ENCODE results near the gene LCN6. TPM values are rescaled to one million over a fixed set of nuclear protein-coding genes. Genes with fewer than 3 reads are reported as not detected.

The LCN6 gene
- total RNA-seq, 2 donors from 2014 or later: 6.4 to 9.3 TPM

DNA sequence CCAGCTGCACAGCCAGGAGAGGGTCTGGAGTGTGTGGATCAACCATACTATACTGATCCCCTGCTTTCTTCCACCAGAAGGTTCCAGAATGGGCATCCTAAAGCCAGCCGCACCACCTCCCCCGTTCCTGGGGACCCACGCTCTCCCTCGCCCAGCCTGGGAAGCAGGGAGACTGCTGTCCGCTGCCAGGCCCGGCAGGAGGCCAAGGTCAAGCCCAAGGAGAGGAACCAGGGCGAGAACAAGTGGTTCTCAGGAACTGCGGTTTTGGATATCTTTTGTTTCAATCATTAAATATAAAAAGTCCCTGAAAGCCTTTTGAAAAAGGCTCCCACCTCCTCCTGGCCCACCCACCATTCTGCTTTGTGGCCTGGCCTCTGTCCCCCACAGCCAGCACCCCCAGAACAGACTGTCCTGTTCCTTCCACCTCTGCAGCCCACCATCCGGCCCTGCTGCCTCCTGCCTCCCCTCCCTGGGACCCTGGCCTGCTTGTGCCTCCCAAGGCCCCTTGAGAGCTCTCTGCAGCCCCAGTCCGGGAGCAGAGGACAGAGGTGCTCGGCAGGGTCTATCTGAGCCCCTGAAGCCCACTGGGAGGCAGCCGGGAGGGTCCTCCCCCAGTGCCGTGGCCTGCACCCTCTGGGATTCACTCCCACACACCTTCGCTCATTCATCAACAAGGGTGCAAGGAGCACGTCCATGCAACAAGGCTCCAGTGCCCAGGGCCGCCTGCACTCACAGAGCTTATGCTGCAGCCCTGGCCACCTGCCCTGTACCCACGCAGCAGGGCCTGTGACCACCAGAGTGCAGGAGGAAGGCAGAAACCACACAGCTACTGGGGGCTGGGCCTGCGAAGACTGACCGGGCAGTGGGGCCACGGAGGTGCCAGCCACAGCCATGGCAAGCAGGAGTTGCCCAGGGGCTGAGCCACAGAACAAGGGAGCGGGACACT lies 614 bp upstream of the LCN6 start:
- H3K27ac ChIP-seq: peak overlapping the region in 1 of 2 donors; percentile 40
- DNase-seq (ENCODE audit: low spot score): no peak
- TF ChIP-seq, protein P1, sequence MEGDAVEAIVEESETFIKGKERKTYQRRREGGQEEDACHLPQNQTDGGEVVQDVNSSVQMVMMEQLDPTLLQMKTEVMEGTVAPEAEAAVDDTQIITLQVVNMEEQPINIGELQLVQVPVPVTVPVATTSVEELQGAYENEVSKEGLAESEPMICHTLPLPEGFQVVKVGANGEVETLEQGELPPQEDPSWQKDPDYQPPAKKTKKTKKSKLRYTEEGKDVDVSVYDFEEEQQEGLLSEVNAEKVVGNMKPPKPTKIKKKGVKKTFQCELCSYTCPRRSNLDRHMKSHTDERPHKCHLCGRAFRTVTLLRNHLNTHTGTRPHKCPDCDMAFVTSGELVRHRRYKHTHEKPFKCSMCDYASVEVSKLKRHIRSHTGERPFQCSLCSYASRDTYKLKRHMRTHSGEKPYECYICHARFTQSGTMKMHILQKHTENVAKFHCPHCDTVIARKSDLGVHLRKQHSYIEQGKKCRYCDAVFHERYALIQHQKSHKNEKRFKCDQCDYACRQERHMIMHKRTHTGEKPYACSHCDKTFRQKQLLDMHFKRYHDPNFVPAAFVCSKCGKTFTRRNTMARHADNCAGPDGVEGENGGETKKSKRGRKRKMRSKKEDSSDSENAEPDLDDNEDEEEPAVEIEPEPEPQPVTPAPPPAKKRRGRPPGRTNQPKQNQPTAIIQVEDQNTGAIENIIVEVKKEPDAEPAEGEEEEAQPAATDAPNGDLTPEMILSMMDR (IDR thresholded peaks at IDR 0.05): no peak
- peaks cover 0 to 3% of the 10 kb centered on the region in 2 donors for H3K9me3 ChIP-seq
- no peak overlapping the region for H3K4me3 ChIP-seq
- no peaks in the 10 kb centered on the region for H3K27me3 ChIP-seq
- H3K36me3 ChIP-seq: no peaks in the 10 kb centered on the region
- peaks cover 0 to 23% of the 10 kb centered on the region in 2 donors for H3K4me1 ChIP-seq

GRCh38 chr9:136747161-136748060 lies 914 bp downstream of the LCN6 start:
- DNase-seq (ENCODE audit: low spot score): no peak
- Histone ChIP-seq H3K4me3 (no peak overlapping the region), H3K27ac (peak overlapping the region in 1 of 2 donors; percentile 40), H3K36me3 (no peaks in the 10 kb centered on the region), H3K27me3 (no peaks in the 10 kb centered on the region), H3K4me1 (peaks cover 0 to 31% of the 10 kb centered on the region in 2 donors), H3K9me3 (peaks cover 0 to 3% of the 10 kb centered on the region in 2 donors)
- TF ChIP-seq, protein P1 (IDR thresholded peaks at IDR 0.05): no peak

DNA sequence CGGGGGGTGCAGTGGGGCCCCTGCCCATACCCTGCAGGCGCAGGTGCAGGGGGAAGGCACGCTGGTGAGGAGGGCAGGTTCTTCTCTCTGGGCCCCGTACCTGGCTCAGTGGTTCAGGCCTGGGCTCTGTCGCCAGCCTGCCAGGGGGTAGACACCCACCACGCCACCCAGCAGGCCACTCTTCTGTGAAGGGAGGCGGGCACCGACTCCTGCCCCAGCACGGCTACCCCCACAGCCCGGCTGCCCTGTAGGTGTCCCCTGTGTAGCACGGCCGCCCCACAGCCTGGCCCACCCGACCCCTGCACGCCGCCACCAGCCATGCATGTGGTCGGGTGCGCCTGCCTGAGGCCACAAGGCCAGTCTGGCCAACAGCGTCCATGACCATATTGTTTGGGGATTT lies 1.7 kb downstream of the LCN6 start:
- Histone ChIP-seq H3K9me3 (peaks cover 0 to under 1% of the 10 kb centered on the region in 2 donors), H3K36me3 (no peaks in the 10 kb centered on the region), H3K4me1 (peaks cover 0 to 33% of the 10 kb centered on the region in 2 donors), H3K27ac (no peak overlapping the region), H3K27me3 (no peaks in the 10 kb centered on the region), H3K4me3 (no peak overlapping the region)
- no peak for DNase-seq (ENCODE audit: low spot score)
- TF ChIP-seq, protein P1 (IDR thresholded peaks at IDR 0.05): no peak

DNA sequence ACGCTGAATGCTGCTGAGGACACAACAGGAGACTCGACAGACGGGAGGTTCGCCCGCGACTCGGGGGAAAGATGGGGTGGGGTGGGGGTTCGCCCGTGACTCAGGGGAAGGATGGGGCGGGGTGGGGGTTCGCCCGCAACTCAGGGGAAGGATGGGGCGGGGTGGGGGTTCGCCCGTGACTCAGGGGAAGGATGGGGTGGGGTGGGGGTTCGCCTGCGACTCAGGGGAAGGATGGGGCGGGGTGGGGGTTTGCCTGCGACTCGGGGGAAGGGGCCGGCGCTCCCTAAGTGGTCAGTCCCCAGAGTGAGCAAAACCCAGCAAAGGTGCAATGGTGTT lies 2.2 kb downstream of the LCN6 start:
- Histone ChIP-seq H3K4me3 (peak overlapping the region in 1 of 2 donors; percentile 42), H3K4me1 (peaks cover 0 to 38% of the 10 kb centered on the region in 2 donors), H3K27ac (no peak overlapping the region)

GRCh38 chr9:136745389-136746154 lies 2.8 kb downstream of the LCN6 start:
- H3K36me3 ChIP-seq: no peaks in the 10 kb centered on the region
- TF ChIP-seq, protein P1 (IDR thresholded peaks at IDR 0.05): no peak
- H3K9me3 ChIP-seq: no peaks in the 10 kb centered on the region
- H3K4me1 ChIP-seq: peaks cover 0 to 44% of the 10 kb centered on the region in 2 donors
- peak overlapping the region; percentile 43 to 59 for H3K27ac ChIP-seq
- no peaks in the 10 kb centered on the region for H3K27me3 ChIP-seq
- peak overlapping the region; percentile 26 to 42 for H3K4me3 ChIP-seq
- no peak for DNase-seq (ENCODE audit: low spot score)

More for the DNA sequence above, 2.2 kb downstream of the LCN6 start:
- no peaks in the 10 kb centered on the region for H3K9me3 ChIP-seq
- TF ChIP-seq, protein P1 (IDR thresholded peaks at IDR 0.05): no peak
- no peaks in the 10 kb centered on the region for H3K36me3 ChIP-seq
- no peaks in the 10 kb centered on the region for H3K27me3 ChIP-seq
- no peak for DNase-seq (ENCODE audit: low spot score)

Measured in right atrium auricular region (tissue), 2 donors.